Left ventricle myocardium inferior (tissue), 1 donor: ENCODE measurements around the gene TNC. TPM values are rescaled to one million over a fixed set of nuclear protein-coding genes. Genes with fewer than 3 reads are reported as not detected.

Experiments used
- DNase-seq: peaks from one replicate; pipeline ENCODE4 v3.0.0-alpha.2; 2020
- H3K27ac ChIP-seq: fragments of 200-600 bp; replicated peaks from 2 replicates; pipeline ENCODE4 v1.8.0; 2021
- H3K27me3 ChIP-seq: fragments of 200-600 bp; 2 replicates; pipeline ENCODE4 v1.8.0; 2021; ENCODE audit warnings: low read depth
- H3K36me3 ChIP-seq: fragments of 200-600 bp; 2 replicates; pipeline ENCODE4 v1.8.0; 2021
- H3K4me1 ChIP-seq: fragments of 200-600 bp; 2 replicates; pipeline ENCODE4 v1.8.0; 2021
- H3K4me3 ChIP-seq: fragments of 200-600 bp; 2 replicates; pipeline ENCODE4 v1.8.0; 2021; ENCODE audit warnings: mild to moderate bottlenecking, moderate library complexity
- H3K9me3 ChIP-seq: fragments of 200-600 bp; replicated peaks from 2 replicates; pipeline ENCODE4 v1.8.0; 2021
- intact Hi-C: fragments of 100-400 bp; cut with micrococcal nuclease; formaldehyde crosslinking; loops from one replicate; pipeline ENCODE4 v1.11.0; 2022
- total RNA-seq: library from RNA; stranded (reverse); fragmentation: NEBNext Ultra II Directional; extraction: Animal tissue kit (Norgen Biotek cat#: 25700); gene quantifications from one replicate; pipeline ENCODE4 v1.2.1, GENCODE V29; 2021
- TF ChIP-seq, protein P1 (sequence below): fragments of 200-600 bp; IDR thresholded peaks from 2 replicates; pipeline ENCODE4 v1.8.0; 2021; ENCODE audit warnings: antibody characterized with exemption, mild to moderate bottlenecking, borderline replicate concordance
- donor health status: DM: no; HTN: yes; CAD: no; lungs with severe emphysema.

The TNC gene
- total RNA-seq, 1 donor from 2014 or later: 3.4 TPM

DNA sequence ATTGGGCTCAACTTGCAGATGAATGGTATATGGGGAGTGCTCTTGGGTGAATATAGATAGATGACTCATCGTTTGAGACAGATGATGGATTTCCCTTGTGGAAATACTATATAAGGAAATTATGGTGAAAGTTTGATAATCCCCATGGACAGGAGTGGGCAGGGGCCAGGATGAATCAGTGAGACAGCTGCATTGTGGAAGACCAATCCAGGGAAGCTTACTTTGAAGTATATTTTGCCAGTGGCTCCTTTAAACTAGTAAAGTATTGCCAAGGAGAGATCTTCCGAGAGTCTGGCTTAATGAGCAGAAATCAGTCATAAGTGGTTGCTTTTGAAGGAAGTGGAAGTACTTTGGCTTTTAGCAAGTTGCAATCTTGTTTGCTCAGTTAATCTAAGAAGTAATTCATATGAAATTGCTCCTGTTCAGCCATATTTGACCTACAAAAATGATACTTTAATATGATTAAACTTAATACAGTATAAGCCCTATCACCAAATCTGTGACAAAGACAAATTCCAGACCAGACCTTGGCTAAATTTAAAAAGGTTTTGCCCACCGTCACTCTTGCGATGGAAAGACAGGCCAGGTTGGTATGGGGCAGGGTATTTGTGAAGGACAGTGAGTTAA is 9.3 kb upstream of the TNC start:
- no peak overlapping the region for H3K27ac ChIP-seq

DNA sequence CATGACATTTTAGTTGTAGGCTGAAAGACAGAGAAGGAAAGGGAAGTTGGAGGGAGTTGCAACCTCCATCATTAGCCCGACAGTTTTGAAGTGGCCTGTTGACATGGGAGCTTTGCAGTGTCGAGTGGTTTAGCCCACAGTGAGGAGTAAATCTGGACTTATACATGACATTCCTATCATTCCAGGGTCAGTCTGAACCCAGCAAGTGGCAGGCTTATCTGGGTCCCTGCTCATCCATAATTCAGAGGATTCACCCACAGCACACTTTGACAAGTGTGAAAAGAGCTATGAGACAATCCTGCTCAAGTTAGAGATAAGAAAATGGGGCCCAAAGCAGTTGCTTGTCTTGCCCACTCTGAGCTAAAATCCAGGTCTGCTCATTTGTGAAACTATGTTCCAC is 8.4 kb upstream of the TNC start:
- peaks cover 39% of the 10 kb centered on the region for H3K27me3 ChIP-seq
- intact Hi-C loops: no loop called here
- no peaks in the 10 kb centered on the region for H3K4me1 ChIP-seq
- no peak for DNase-seq
- no peaks in the 10 kb centered on the region for H3K36me3 ChIP-seq
- TF ChIP-seq, protein P1, sequence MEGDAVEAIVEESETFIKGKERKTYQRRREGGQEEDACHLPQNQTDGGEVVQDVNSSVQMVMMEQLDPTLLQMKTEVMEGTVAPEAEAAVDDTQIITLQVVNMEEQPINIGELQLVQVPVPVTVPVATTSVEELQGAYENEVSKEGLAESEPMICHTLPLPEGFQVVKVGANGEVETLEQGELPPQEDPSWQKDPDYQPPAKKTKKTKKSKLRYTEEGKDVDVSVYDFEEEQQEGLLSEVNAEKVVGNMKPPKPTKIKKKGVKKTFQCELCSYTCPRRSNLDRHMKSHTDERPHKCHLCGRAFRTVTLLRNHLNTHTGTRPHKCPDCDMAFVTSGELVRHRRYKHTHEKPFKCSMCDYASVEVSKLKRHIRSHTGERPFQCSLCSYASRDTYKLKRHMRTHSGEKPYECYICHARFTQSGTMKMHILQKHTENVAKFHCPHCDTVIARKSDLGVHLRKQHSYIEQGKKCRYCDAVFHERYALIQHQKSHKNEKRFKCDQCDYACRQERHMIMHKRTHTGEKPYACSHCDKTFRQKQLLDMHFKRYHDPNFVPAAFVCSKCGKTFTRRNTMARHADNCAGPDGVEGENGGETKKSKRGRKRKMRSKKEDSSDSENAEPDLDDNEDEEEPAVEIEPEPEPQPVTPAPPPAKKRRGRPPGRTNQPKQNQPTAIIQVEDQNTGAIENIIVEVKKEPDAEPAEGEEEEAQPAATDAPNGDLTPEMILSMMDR: no peak
- H3K4me3 ChIP-seq: no peak overlapping the region
- peaks cover 10% of the 10 kb centered on the region for H3K9me3 ChIP-seq
- no peak overlapping the region for H3K27ac ChIP-seq

More for the DNA sequence above, 9.3 kb upstream of the TNC start:
- no peak overlapping the region for H3K4me3 ChIP-seq
- no peaks in the 10 kb centered on the region for H3K36me3 ChIP-seq
- peaks cover 10% of the 10 kb centered on the region for H3K9me3 ChIP-seq
- no peaks in the 10 kb centered on the region for H3K4me1 ChIP-seq
- TF ChIP-seq, protein P1: no peak
- intact Hi-C loops: no loop called here
- DNase-seq: no peak
- peaks cover 31% of the 10 kb centered on the region for H3K27me3 ChIP-seq

DNA sequence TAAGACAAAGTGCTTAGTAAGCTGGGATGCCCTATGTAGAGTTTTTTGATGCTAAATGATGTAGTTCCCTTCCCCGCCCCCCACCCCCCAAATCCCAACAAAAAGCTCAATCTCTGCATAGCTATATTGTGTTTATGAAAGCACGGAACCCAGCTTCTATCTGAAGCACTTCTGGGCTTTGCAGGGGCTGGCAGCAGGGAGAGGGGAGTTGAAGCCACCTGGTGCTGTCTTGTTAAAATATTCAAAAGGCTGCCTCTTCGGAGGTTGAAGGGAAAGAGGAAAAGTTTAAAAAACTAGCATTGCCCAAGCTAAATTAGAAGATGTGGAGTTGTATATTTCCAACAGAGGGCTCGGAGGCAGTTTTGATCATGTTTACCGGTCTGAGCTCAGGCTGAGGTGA is 5.0 kb upstream of the TNC start:
- no peak for DNase-seq
- Histone ChIP-seq H3K36me3 (no peaks in the 10 kb centered on the region), H3K4me3 (no peak overlapping the region), H3K27me3 (peaks cover 73% of the 10 kb centered on the region), H3K4me1 (peaks cover 13% of the 10 kb centered on the region), H3K27ac (no peak overlapping the region), H3K9me3 (peaks cover 10% of the 10 kb centered on the region)
- intact Hi-C loops: no loop called here
- TF ChIP-seq, protein P1: no peak

DNA sequence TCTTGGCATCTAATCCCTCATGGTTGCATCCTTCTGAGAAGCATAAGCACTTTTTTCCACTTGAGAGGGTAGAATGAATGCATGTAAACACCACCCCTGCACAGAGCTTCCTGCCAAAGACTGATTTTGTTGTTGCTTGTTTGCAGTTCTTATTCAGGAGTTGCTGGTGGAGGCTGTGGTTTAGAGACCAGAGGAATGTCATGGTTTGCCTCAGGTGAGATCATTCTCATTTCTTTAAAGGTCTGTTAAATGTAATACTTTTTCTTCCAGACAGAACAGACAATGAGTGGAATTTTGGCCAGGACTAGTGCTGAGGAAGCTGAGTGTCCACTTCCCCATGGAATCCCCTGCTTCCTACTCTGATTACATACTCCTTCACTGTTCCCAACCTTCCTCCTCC is 3.2 kb upstream of the TNC start:
- no peak for DNase-seq

DNA sequence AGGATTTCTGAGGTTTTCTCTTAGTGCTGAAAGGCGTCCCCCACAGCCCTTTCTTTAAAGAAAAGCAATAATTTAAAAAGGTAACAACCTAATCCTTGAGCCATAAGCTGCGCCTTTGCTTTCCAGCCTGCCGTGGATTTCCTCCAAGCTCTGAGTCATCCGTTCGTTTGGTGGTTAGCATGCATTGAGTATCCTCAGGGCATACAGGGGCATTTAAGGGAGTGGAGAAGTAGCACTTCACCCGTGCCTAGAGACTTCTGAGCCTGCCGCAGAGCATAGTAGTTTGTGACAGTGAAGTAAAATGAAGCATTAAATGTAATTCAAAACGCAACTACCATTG is 892 bp upstream of the TNC start:
- H3K36me3 ChIP-seq: no peaks in the 10 kb centered on the region
- intact Hi-C loops: no loop called here
- TF ChIP-seq, protein P1: no peak
- peak overlapping the region; percentile 47 for H3K4me3 ChIP-seq
- no peak overlapping the region for H3K27ac ChIP-seq
- peaks cover 97% of the 10 kb centered on the region for H3K27me3 ChIP-seq
- no peaks in the 10 kb centered on the region for H3K9me3 ChIP-seq
- peak; percentile 20 for DNase-seq
- H3K4me1 ChIP-seq: peaks cover 17% of the 10 kb centered on the region

More for the DNA sequence above, 3.2 kb upstream of the TNC start:
- H3K36me3 ChIP-seq: no peaks in the 10 kb centered on the region
- TF ChIP-seq, protein P1: no peak
- H3K9me3 ChIP-seq: peaks cover 10% of the 10 kb centered on the region
- peaks cover 17% of the 10 kb centered on the region for H3K4me1 ChIP-seq
- no peak overlapping the region for H3K27ac ChIP-seq
- H3K4me3 ChIP-seq: no peak overlapping the region
- intact Hi-C loops: no loop called here
- peaks cover 89% of the 10 kb centered on the region for H3K27me3 ChIP-seq
